GM21737 (cell line): Measurements from ENCODE around the gene TAS1R2.

Source experiments
- ATAC-seq: cut with Tn5 transposase; IDR thresholded peaks from one replicate; pipeline ENCODE4 v1.9.1; 2021; ENCODE audit warnings: mild to moderate bottlenecking, moderate library complexity; ENCODE audit not compliant: unreplicated experiment

The TAS1R2 gene

GRCh38 chr1:18803851-18804250 is 55.6 kb downstream of the TAS1R2 start:
- ATAC-seq = no peak

- ATAC-seq = no peak
Observed at GRCh38 chr1:18803151-18803791, 56.2 kb downstream of the TAS1R2 start.

- ATAC-seq = no peak
Observed at GRCh38 chr1:18802231-18802630, 57.2 kb downstream of the TAS1R2 start.

GRCh38 chr1:18800258-18800657 is 59.2 kb downstream of the TAS1R2 start:
- ATAC-seq = no peak

- ATAC-seq = no peak
Observed at GRCh38 chr1:18799454-18799853, 60.0 kb downstream of the TAS1R2 start.

- ATAC-seq = no peak
Observed at GRCh38 chr1:18798946-18799345, 60.5 kb downstream of the TAS1R2 start.

- ATAC-seq = no peak
Observed at GRCh38 chr1:18798533-18798932, 60.9 kb downstream of the TAS1R2 start.

GRCh38 chr1:18796950-18797349 is 62.5 kb downstream of the TAS1R2 start:
- no peak for ATAC-seq

- ATAC-seq = no peak
Observed at GRCh38 chr1:18795002-18795689, 64.3 kb downstream of the TAS1R2 start.

- no peak for ATAC-seq
Observed at GRCh38 chr1:18794561-18794960, 64.9 kb downstream of the TAS1R2 start.

- no peak for ATAC-seq
Observed at GRCh38 chr1:18794051-18794450, 65.4 kb downstream of the TAS1R2 start.

GRCh38 chr1:18793164-18793563 is 66.3 kb downstream of the TAS1R2 start:
- ATAC-seq = no peak

- no peak for ATAC-seq
Observed at GRCh38 chr1:18792747-18793146, 66.7 kb downstream of the TAS1R2 start.
